ENCODE results near the gene LIG4.
"Not testable (repeated sequence)": the region's sequence is repeated elsewhere in the genome, so short reads cannot be mapped to it uniquely, and the experiment has no call there.

LIG4 gene

GRCh38 chr13:108218044-108218974, 3.0 kb upstream of the LIG4 start, which contains the start of gene ABHD13 (continued):
- TF ChIP-seq BCL6B (tag by site-specific recombination; IDR thresholded peaks at IDR 0.05) = no peak

GRCh38 chr13:108217307-108218043, 2.1 kb upstream of the LIG4 start:
- CTCF ChIA-PET = interaction anchor here (0.7 to 1.3 kb wide), 3 partner anchors 10 to 105 kb away, joined by 3 to 7 read pairs (median 3); no protein-coding TSS in a partner anchor
- Histone ChIP-seq H3K27ac (ENCODE audit: extremely low read depth, low read depth, low read length) (peak overlapping the region; percentile 84), H3K4me3 (ENCODE audit: low read depth, low read length) (peak overlapping the region; percentile 89)
- not testable (repeated sequence) for H3K4me1 ChIP-seq (ENCODE audit: control insufficient read depth, insufficient read depth, low read length); H3K36me3 ChIP-seq (ENCODE audit: control insufficient read depth in 2 of 2, insufficient read depth in 1 of 2, low read length in 2 of 2); H3K9me3 ChIP-seq (ENCODE audit: control insufficient read depth, insufficient read depth, low read depth, low read length)
- POLR2A ChIA-PET = interaction anchor here (0.6 kb wide), 1 partner anchor 718 kb away, joined by 3 read pairs; no protein-coding TSS in a partner anchor

- TF ChIP-seq WT1 (tag by site-specific recombination; IDR thresholded peaks at IDR 0.05) = no peak
- TF ChIP-seq ZNF239 (tag by site-specific recombination; IDR thresholded peaks at IDR 0.05) = no peak
- TF ChIP-seq TSHZ1 (tag by site-specific recombination; IDR thresholded peaks at IDR 0.05; ENCODE audit: borderline replicate concordance) = no peak
- no peak for TF ChIP-seq ZBTB48 (tag by site-specific recombination; IDR thresholded peaks at IDR 0.05)
- no peak for TF ChIP-seq ZNF670 (tag by site-specific recombination; IDR thresholded peaks at IDR 0.05; ENCODE audit: low read depth)
- TF ChIP-seq ZNF830 (tag by site-specific recombination; IDR thresholded peaks at IDR 0.05; ENCODE audit: low read depth) = no peak
- no peak for TF ChIP-seq ZNF549 (tag by site-specific recombination; IDR thresholded peaks at IDR 0.05)
- no peak for TF ChIP-seq KLF16 (tag by site-specific recombination; IDR thresholded peaks at IDR 0.05)
- no peak for TF ChIP-seq YY2 (tag by site-specific recombination; IDR thresholded peaks at IDR 0.05)
- TF ChIP-seq YY1 (tag by site-specific recombination; IDR thresholded peaks at IDR 0.05) = no peak
- no peak for TF ChIP-seq ATF2 (tag by site-specific recombination; IDR thresholded peaks at IDR 0.05; ENCODE audit: low read depth)
- TF ChIP-seq ZNF423 (tag by site-specific recombination; IDR thresholded peaks at IDR 0.05) = no peak
- TF ChIP-seq REST (tag by site-specific recombination; IDR thresholded peaks at IDR 0.05) = no peak
- TF ChIP-seq ZBTB21 (tag by site-specific recombination; IDR thresholded peaks at IDR 0.05) = no peak
- TF ChIP-seq ZNF157 (tag by site-specific recombination; IDR thresholded peaks at IDR 0.05) = no peak
- Histone ChIP-seq H3K4me3 (ENCODE audit: low read depth, low read length) (peak overlapping the region; percentile 60), H3K9me3 (ENCODE audit: control insufficient read depth, insufficient read depth, low read depth, low read length) (no peaks in the 10 kb centered on the region), H3K36me3 (ENCODE audit: control insufficient read depth in 2 of 2, insufficient read depth in 1 of 2, low read length in 2 of 2) (peaks cover 0 to 25% of the 10 kb centered on the region in 2 experiments; a peak in 2 of 3 replicates), H3K27ac (ENCODE audit: extremely low read depth, low read depth, low read length) (no peak overlapping the region), H3K4me1 (ENCODE audit: control insufficient read depth, insufficient read depth, low read length) (peaks cover 4% of the 10 kb centered on the region; the same call in 1 of the 2 replicates)
- ChIA-PET POLR2A (interaction anchor here (1.0 kb wide), 1 partner anchor 8 kb away, joined by 3 read pairs; no protein-coding TSS in a partner anchor), CTCF (no interaction called here)
Measured at GRCh38 chr13:108214441-108215271, 680 bp downstream of the LIG4 start.

All from HEK293 (cell line).